Daoy (cell line): ENCODE results near the gene SMAD4. TPM values are rescaled to one million over a fixed set of nuclear protein-coding genes. Genes with fewer than 3 reads are reported as not detected.

Experiments used
- total RNA-seq: library from RNA; depleted of rRNA; stranded (reverse); fragments of >200 nt; shearing (Covaris generic); gene quantifications from 2 replicates; pipeline ENCODE4 v1.2.3, GENCODE V29; 2014; rRNA removed

The SMAD4 gene
- total RNA-seq, 1 experiment from 2014 or later, result 75.9 TPM

Other genes with a start within 250 kb of the SMAD4 start
- not detected in 2 replicates for gene MRO, start 210.2 kb upstream of the SMAD4 start, total RNA-seq
- gene ME2, start 151.1 kb upstream of the SMAD4 start, total RNA-seq, result 49.3 and 51.2 TPM in 2 replicates
- gene ELAC1, start 62.2 kb upstream of the SMAD4 start, total RNA-seq, result 8.3 and 13.0 TPM in 2 replicates
- 25.5 and 26.1 TPM in 2 replicates for gene MEX3C, start 167.5 kb downstream of the SMAD4 start, total RNA-seq